Thyroid gland (tissue), 4 donors: Measurements from ENCODE around the gene STIM2.

Source experiments
- POLR2A ChIP-seq, 2 donors: fragments of 450-650 bp; IDR thresholded peaks; one replicate each; pipeline ENCODE4 v1.6.1; 2017; ENCODE audit warnings: antibody characterized with exemption in 2 of 2, mild to moderate bottlenecking in 2 of 2, moderate library complexity in 1 of 2
- TF ChIP-seq, protein P1 (sequence below), 6 experiments: fragments of 200-600 bp in 3 of 6; fragments of 450-650 bp in 3 of 6; sonication (generic) in 3 of 6; IDR thresholded peaks; one replicate each; pipeline ENCODE4 v1.5.1; 2016 to 2019; ENCODE audit warnings: antibody characterized with exemption in 6 of 6, mild to moderate bottlenecking in 2 of 6, inconsistent platforms in 1 of 6, moderate library complexity in 1 of 6

DNA sequence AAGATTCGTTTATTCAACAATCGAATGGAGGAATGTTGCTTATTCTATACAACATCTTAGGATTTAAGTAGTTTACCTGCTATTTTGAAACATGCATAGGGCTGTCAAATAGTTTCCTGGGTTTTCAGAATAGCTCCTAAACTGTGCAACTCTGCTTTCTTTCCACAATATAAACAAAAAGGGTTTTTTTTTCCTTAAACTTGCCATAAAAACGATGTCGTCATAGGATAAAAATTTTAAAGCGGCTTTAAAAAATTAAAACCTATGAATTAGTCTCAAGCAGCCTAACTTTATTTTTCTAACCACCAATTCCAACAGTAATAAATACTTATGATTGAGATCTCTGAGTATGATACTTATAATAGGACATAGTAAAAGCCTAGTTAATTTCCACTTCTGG, 21.6 kb upstream of the STIM2 start:
- TF ChIP-seq, protein P1, sequence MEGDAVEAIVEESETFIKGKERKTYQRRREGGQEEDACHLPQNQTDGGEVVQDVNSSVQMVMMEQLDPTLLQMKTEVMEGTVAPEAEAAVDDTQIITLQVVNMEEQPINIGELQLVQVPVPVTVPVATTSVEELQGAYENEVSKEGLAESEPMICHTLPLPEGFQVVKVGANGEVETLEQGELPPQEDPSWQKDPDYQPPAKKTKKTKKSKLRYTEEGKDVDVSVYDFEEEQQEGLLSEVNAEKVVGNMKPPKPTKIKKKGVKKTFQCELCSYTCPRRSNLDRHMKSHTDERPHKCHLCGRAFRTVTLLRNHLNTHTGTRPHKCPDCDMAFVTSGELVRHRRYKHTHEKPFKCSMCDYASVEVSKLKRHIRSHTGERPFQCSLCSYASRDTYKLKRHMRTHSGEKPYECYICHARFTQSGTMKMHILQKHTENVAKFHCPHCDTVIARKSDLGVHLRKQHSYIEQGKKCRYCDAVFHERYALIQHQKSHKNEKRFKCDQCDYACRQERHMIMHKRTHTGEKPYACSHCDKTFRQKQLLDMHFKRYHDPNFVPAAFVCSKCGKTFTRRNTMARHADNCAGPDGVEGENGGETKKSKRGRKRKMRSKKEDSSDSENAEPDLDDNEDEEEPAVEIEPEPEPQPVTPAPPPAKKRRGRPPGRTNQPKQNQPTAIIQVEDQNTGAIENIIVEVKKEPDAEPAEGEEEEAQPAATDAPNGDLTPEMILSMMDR (IDR thresholded peaks at IDR 0.05): no peak
- no peak for TF ChIP-seq POLR2A (IDR thresholded peaks at IDR 0.05)
